Fibroblast of skin of left biceps (primary cell): Measurements from ENCODE around the gene NEURL1.
"Not testable (repeated sequence)": the region's sequence is repeated elsewhere in the genome, so short reads cannot be mapped to it uniquely, and the experiment has no call there.

Experiments used
- DNase-seq, 2 experiments: peaks; one replicate each; pipeline ENCODE4 v3.0.0-alpha.2; 2013; ENCODE audit warnings: low read depth in 2 of 2

Gene NEURL1

GRCh38 chr10:103622935-103623574, 129.6 kb downstream of the NEURL1 start:
- DNase-seq: no peak

GRCh38 chr10:103626178-103626577, 132.7 kb downstream of the NEURL1 start:
- no peak for DNase-seq

- DNase-seq: no peak
Measured at GRCh38 chr10:103627111-103627892, 133.8 kb downstream of the NEURL1 start.

- no peak for DNase-seq
Measured at GRCh38 chr10:103627893-103628292, 134.4 kb downstream of the NEURL1 start.

GRCh38 chr10:103629581-103629980, 136.1 kb downstream of the NEURL1 start:
- no peak for DNase-seq

GRCh38 chr10:103630156-103630555, 136.7 kb downstream of the NEURL1 start:
- no peak for DNase-seq

GRCh38 chr10:103632247-103632642, 138.7 kb downstream of the NEURL1 start:
- no peak for DNase-seq

- not testable (repeated sequence) for DNase-seq
Measured at GRCh38 chr10:103632871-103633270, 139.4 kb downstream of the NEURL1 start.

GRCh38 chr10:103633846-103634245, 140.3 kb downstream of the NEURL1 start:
- DNase-seq: no peak

GRCh38 chr10:103635580-103635979, 142.1 kb downstream of the NEURL1 start:
- DNase-seq: no peak

- DNase-seq: no peak
Measured at GRCh38 chr10:103636492-103636891, 143.0 kb downstream of the NEURL1 start.

- DNase-seq: no peak
Measured at GRCh38 chr10:103637011-103637410, 143.5 kb downstream of the NEURL1 start.

- DNase-seq: no peak
Measured at GRCh38 chr10:103637927-103638557, 144.5 kb downstream of the NEURL1 start.

GRCh38 chr10:103638948-103639347, 145.4 kb downstream of the NEURL1 start:
- no peak for DNase-seq

- no peak for DNase-seq
Measured at GRCh38 chr10:103640436-103641181, 147.1 kb downstream of the NEURL1 start.

- DNase-seq: no peak
Measured at GRCh38 chr10:103641326-103641725, 147.8 kb downstream of the NEURL1 start.
